GM12892 (cell line): ENCODE results near the gene RAB25.

Experiments used
- POLR2A ChIP-seq: IDR thresholded peaks from 2 replicates; pipeline ENCODE4 v1.6.1; 2011; ENCODE audit warnings: low read depth, low read length, control low read depth
- TAF1 ChIP-seq: IDR thresholded peaks from 2 replicates; pipeline ENCODE4 v1.6.1; 2011; ENCODE audit warnings: low read depth, mild to moderate bottlenecking, control low read depth, low read length, borderline replicate concordance

DNA sequence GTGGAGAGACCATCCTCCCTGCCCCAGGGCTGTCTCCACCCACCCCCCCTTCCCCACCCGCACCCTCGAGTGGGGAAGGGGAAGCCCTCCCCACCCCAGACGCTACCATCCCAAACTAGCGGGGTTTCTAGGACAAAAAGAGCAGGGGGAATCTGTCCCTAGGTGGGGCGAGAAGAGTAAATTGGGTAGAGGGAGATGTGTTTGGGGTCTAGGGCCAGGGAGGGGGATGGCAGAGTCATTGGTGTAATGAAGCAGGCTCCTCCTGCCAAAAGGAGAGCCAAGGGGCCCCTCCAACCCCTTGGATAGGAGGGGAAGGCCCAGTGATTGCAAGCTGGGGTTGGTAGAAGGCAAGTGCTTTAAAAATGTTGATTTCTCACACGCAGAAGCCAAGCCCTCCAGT, 11.3 kb downstream of the RAB25 start:
- TF ChIP-seq POLR2A = no peak
- no peak for TF ChIP-seq TAF1
